Measurements from ENCODE around the gene HPDL. TPM values are rescaled to one million over a fixed set of nuclear protein-coding genes. Genes with fewer than 3 reads are reported as not detected.
A peak's percentile ranks its signal among the peaks of the same experiment; 100 is the strongest.
"Not testable (repeated sequence)": the region's sequence is repeated elsewhere in the genome, so short reads cannot be mapped to it uniquely, and the experiment has no call there.

Gene HPDL
- 39.3 TPM for polyA plus RNA-seq (2013, experiment 1 of 2)
- 37.9 TPM for polyA plus RNA-seq (2013, experiment 2 of 2)

DNA sequence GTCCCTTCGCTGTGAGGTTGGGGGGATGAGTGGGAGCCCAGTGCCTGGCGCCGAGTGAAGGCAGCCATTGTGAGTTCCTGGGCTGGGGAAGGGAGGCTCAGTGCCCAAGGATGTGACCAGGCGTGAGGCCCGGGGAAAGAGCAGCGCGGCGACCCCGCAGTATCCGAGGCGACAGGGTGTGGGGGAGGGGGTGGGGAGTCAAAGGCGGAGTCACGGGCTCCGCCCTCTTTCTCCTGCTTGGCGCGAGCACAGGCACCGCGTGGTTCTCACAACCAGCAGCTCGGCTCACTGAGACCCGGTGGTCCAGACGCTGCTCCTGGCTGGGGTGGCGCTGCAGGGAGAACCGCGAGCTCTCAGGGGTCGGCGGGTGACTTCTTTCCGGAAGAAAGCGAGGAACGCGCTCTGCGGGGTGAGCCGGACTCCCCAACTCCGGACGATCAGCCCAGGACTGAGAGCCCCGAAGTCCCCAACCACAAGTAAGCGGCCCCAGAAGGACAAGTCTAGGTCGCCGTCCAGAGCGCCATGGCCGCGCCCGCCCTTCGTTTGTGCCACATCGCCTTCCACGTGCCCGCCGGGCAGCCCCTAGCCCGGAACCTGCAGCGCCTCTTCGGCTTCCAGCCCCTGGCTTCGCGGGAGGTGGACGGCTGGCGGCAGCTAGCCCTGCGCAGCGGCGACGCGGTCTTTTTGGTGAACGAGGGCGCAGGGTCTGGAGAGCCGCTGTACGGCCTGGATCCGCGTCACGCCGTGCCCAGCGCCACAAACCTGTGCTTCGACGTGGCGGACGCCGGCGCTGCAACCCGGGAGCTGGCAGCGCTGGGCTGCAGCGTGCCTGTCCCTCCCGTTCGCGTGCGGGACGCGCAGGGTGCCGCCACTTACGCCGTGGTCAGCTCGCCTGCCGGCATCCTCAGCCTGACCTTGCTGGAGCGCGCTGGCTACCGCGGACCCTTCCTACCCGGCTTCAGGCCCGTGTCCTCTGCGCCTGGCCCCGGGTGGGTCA is at the start of gene HPDL:
HPDL (plus strand) TSS at position 269 of the 997 bp plus-strand sequence; CDS start at position 523, 254 bp downstream.
- Histone ChIP-seq H3K27me3 (ENCODE audit: insufficient read depth, low read length, poor library complexity) (no peaks in the 10 kb centered on the region), H2AK5ac (ENCODE audit: low read length) (peak within 1 kb of the TSS; percentile 97), H3K27ac (ENCODE audit: low read depth, low read length) (peak within 1 kb of the TSS; percentile 72), H4K8ac (ENCODE audit: low read depth, low read length) (no peak within 1 kb of the TSS), H3K23ac (ENCODE audit: low read length) (peak within 1 kb of the TSS; percentile 100), H4K5ac (ENCODE audit: low read length) (no peak within 1 kb of the TSS), H3K79me1 (ENCODE audit: low read length) (peaks cover 4% of the 10 kb centered on the region), H2BK15ac (replicated peaks; ENCODE audit: low read depth) (no peak within 1 kb of the TSS), H3K4me1 (ENCODE audit: control insufficient read depth, low read depth, low read length) (peaks cover 13% of the 10 kb centered on the region), H3K36me3 (ENCODE audit: control insufficient read depth, insufficient read depth, low read length) (no peaks in the 10 kb centered on the region), H3K4me2 (ENCODE audit: low read length) (peak within 1 kb of the TSS; percentile 65), H3K18ac (ENCODE audit: low read length) (peak within 1 kb of the TSS; percentile 79), H3K9ac (ENCODE audit: low read length) (peak within 1 kb of the TSS; percentile 92), H3K79me2 (ENCODE audit: control insufficient read depth, insufficient read depth, low read length) (peaks cover 17% of the 10 kb centered on the region), H3K56ac (ENCODE audit: low read length) (peak within 1 kb of the TSS; percentile 98), H2BK120ac (ENCODE audit: low read depth, low read length) (no peak within 1 kb of the TSS), H2BK5ac (ENCODE audit: low read length) (peak within 1 kb of the TSS; percentile 83), H3K4me3 (ENCODE audit: low read length) (peak within 1 kb of the TSS; percentile 84), H3K4ac (ENCODE audit: low read depth, low read length) (peak within 1 kb of the TSS; percentile 56)
- peak; percentile 96 for DNase-seq
- no CpG with 5 or more reads among the region's 96 CpGs for WGBS (ENCODE audit: extremely low coverage, insufficient coverage, low lambda C conversion rate)

DNA sequence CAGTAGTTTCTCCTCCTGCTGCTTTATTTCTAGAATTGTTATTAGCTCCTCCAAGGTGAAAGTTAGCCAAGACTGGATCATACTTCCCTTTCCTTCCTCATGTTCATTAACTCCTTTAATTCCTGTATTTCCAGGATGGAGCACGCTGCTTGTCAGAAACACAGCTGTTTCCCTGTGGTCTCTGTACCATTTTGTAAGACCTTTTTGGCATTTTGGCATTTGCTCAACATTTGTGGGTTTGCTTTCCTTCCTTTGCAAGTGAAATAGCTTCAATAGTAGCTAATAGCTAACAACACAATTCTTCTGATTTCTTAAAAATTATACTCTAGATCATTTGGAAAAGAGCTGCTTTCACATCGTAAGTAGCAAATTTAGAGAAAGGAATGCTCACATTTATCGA is 44.3 kb upstream of the HPDL start:
- no peak for DNase-seq
- Histone ChIP-seq H3K4me2 (ENCODE audit: low read length) (no peak overlapping the region), H3K79me1 (ENCODE audit: low read length) (no peaks in the 10 kb centered on the region), H3K79me2 (ENCODE audit: control insufficient read depth, insufficient read depth, low read length) (no peaks in the 10 kb centered on the region), H2AK5ac (ENCODE audit: low read length) (no peak overlapping the region), H2BK5ac (ENCODE audit: low read length) (no peak overlapping the region), H3K27ac (ENCODE audit: low read depth, low read length) (no peak overlapping the region), H3K4me1 (ENCODE audit: control insufficient read depth, low read depth, low read length) (no peaks in the 10 kb centered on the region), H3K18ac (ENCODE audit: low read length) (no peak overlapping the region), H3K9ac (ENCODE audit: low read length) (no peak overlapping the region), H3K56ac (ENCODE audit: low read length) (no peak overlapping the region), H3K27me3 (ENCODE audit: insufficient read depth, low read length, poor library complexity) (no peaks in the 10 kb centered on the region), H3K36me3 (ENCODE audit: control insufficient read depth, insufficient read depth, low read length) (no peaks in the 10 kb centered on the region), H4K5ac (ENCODE audit: low read length) (no peak overlapping the region), H3K23ac (ENCODE audit: low read length) (no peak overlapping the region), H3K4ac (ENCODE audit: low read depth, low read length) (no peak overlapping the region), H3K4me3 (ENCODE audit: low read length) (no peak overlapping the region), H2BK15ac (replicated peaks; ENCODE audit: low read depth) (no peak overlapping the region), H2BK120ac (ENCODE audit: low read depth, low read length) (no peak overlapping the region), H4K8ac (ENCODE audit: low read depth, low read length) (no peak overlapping the region)
- WGBS (ENCODE audit: extremely low coverage, insufficient coverage, low lambda C conversion rate), result no CpG with 5 or more reads among the region's 3 CpGs

DNA sequence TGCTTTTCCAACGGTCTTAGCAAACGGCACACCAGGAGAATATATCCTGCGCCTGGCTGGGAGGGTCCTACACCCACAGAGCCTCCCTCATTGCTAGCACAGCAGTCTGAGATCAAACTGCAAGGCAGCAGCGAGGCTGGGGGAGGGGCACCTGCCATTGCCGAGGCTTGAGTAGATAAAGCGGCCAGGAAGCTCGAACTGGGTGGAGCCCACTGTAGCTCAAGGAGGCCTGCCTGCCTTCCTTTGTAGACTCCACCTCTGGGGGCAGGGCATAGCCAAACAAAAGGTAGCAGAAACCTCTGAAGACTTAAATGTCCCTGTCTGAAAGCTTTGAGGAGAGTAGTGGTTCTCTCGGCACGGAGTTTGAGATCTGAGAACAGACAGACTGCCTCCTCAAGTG is 41.8 kb upstream of the HPDL start:
- not testable (repeated sequence) for DNase-seq; H2BK5ac ChIP-seq (ENCODE audit: low read length); H3K18ac ChIP-seq (ENCODE audit: low read length); H3K36me3 ChIP-seq (ENCODE audit: control insufficient read depth, insufficient read depth, low read length); H3K9ac ChIP-seq (ENCODE audit: low read length); H2BK120ac ChIP-seq (ENCODE audit: low read depth, low read length); H3K79me1 ChIP-seq (ENCODE audit: low read length); H4K8ac ChIP-seq (ENCODE audit: low read depth, low read length); H3K27me3 ChIP-seq (ENCODE audit: insufficient read depth, low read length, poor library complexity); H3K23ac ChIP-seq (ENCODE audit: low read length); H3K56ac ChIP-seq (ENCODE audit: low read length); H3K4me3 ChIP-seq (ENCODE audit: low read length); H2AK5ac ChIP-seq (ENCODE audit: low read length); H3K27ac ChIP-seq (ENCODE audit: low read depth, low read length); H3K79me2 ChIP-seq (ENCODE audit: control insufficient read depth, insufficient read depth, low read length); H4K5ac ChIP-seq (ENCODE audit: low read length); H3K4me2 ChIP-seq (ENCODE audit: low read length); H3K4me1 ChIP-seq (ENCODE audit: control insufficient read depth, low read depth, low read length); H2BK15ac ChIP-seq (replicated peaks; ENCODE audit: low read depth); H3K4ac ChIP-seq (ENCODE audit: low read depth, low read length)
- no CpG with 5 or more reads among the region's 9 CpGs for WGBS (ENCODE audit: extremely low coverage, insufficient coverage, low lambda C conversion rate)

DNA sequence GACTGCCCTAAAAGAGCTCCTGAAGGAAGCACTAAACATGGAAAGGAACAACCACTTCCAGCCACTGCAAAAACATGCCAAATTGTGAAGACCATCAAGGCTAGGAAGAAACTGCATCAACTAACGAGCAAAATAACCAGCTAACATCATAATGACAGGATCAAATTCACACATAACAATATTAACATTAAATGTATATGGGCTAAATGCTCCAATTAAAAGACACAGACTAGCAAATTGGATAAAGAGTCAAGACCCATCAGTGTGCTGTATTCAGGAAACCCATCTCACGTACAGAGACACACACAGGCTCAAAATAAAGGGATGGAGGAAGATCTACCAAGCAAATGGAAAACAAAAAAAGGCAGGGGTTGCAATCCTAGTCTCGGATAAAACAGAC is 40.2 kb upstream of the HPDL start:
- H2BK5ac ChIP-seq (ENCODE audit: low read length), result not testable (repeated sequence)

DNA sequence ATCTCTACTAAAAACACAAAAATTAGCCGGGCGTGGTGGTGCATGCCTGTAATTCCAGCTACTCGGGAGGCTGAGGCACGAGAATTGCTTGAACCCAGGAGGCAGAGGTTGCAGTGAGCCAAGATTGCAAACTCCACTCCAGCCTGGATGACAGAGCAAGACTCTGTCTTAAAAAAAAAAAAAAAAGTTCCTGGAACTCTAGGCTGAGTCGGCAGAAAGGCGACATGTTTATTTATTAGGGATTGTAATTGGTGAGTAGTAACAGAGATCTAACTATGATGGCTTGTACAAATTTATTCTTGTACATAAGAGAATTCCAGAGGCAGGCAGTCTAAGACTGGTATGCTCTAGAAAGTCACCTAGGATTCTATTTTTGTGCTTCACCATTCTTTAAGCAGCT is 35.7 kb upstream of the HPDL start:
- H3K18ac ChIP-seq (ENCODE audit: low read length); H3K36me3 ChIP-seq (ENCODE audit: control insufficient read depth, insufficient read depth, low read length); H3K4me2 ChIP-seq (ENCODE audit: low read length): not testable (repeated sequence)

More for the DNA sequence above, 40.2 kb upstream of the HPDL start:
- DNase-seq; H3K9ac ChIP-seq (ENCODE audit: low read length); H3K27me3 ChIP-seq (ENCODE audit: insufficient read depth, low read length, poor library complexity); H2BK15ac ChIP-seq (replicated peaks; ENCODE audit: low read depth); H3K4me2 ChIP-seq (ENCODE audit: low read length); H4K5ac ChIP-seq (ENCODE audit: low read length); H2BK120ac ChIP-seq (ENCODE audit: low read depth, low read length); H3K4me1 ChIP-seq (ENCODE audit: control insufficient read depth, low read depth, low read length); H3K36me3 ChIP-seq (ENCODE audit: control insufficient read depth, insufficient read depth, low read length); H3K23ac ChIP-seq (ENCODE audit: low read length); H2AK5ac ChIP-seq (ENCODE audit: low read length); H3K4ac ChIP-seq (ENCODE audit: low read depth, low read length); H3K79me2 ChIP-seq (ENCODE audit: control insufficient read depth, insufficient read depth, low read length); H3K56ac ChIP-seq (ENCODE audit: low read length); H3K79me1 ChIP-seq (ENCODE audit: low read length); H4K8ac ChIP-seq (ENCODE audit: low read depth, low read length); H3K18ac ChIP-seq (ENCODE audit: low read length); H3K4me3 ChIP-seq (ENCODE audit: low read length); H3K27ac ChIP-seq (ENCODE audit: low read depth, low read length): not testable (repeated sequence)
- no CpG with 5 or more reads among the region's 3 CpGs for WGBS (ENCODE audit: extremely low coverage, insufficient coverage, low lambda C conversion rate)

More for the DNA sequence above, 35.7 kb upstream of the HPDL start:
- not testable (repeated sequence) for H4K5ac ChIP-seq (ENCODE audit: low read length); H2BK15ac ChIP-seq (replicated peaks; ENCODE audit: low read depth); H2BK5ac ChIP-seq (ENCODE audit: low read length); H3K27ac ChIP-seq (ENCODE audit: low read depth, low read length); H4K8ac ChIP-seq (ENCODE audit: low read depth, low read length); H3K56ac ChIP-seq (ENCODE audit: low read length); DNase-seq; H3K9ac ChIP-seq (ENCODE audit: low read length); H3K79me1 ChIP-seq (ENCODE audit: low read length); H2AK5ac ChIP-seq (ENCODE audit: low read length); H3K4me1 ChIP-seq (ENCODE audit: control insufficient read depth, low read depth, low read length); H3K4me3 ChIP-seq (ENCODE audit: low read length); H3K23ac ChIP-seq (ENCODE audit: low read length); H3K79me2 ChIP-seq (ENCODE audit: control insufficient read depth, insufficient read depth, low read length); H2BK120ac ChIP-seq (ENCODE audit: low read depth, low read length); H3K4ac ChIP-seq (ENCODE audit: low read depth, low read length); H3K27me3 ChIP-seq (ENCODE audit: insufficient read depth, low read length, poor library complexity)
- no CpG with 5 or more reads among the region's 6 CpGs for WGBS (ENCODE audit: extremely low coverage, insufficient coverage, low lambda C conversion rate)
